ENCODE measurements around the gene CEP120.

Gene CEP120

GRCh38 chr5:123398058-123398733, 25.0 kb downstream of the CEP120 start:
- Histone ChIP-seq H3K4me3 (ENCODE audit: low read length) (peak overlapping the region; percentile 47), H3K36me3 (ENCODE audit: control insufficient read depth, low read length) (peaks cover 51% of the 10 kb centered on the region)
- no peak for TF ChIP-seq EZH2phosphoT487 (IDR thresholded peaks at IDR 0.05; ENCODE audit: borderline replicate concordance, low read length)
- no peak for TF ChIP-seq CTCF (IDR thresholded peaks at IDR 0.05; ENCODE audit: low read depth, low read length, poor library complexity, severe bottlenecking)

GRCh38 chr5:123397538-123397937, 25.7 kb downstream of the CEP120 start:
- H3K4me1 ChIP-seq (ENCODE audit: control insufficient read depth, low read length): peaks cover 26% of the 10 kb centered on the region
- no peaks in the 10 kb centered on the region for H3K79me2 ChIP-seq (ENCODE audit: control insufficient read depth, low read length)
- H3K27ac ChIP-seq (ENCODE audit: low read depth, low read length): peak overlapping the region; percentile 70
- no peak overlapping the region; the same call in 1 of the 2 replicates for H3K4me3 ChIP-seq (ENCODE audit: low read length)
- H3F3A ChIP-seq (ENCODE audit: control insufficient read depth, insufficient read depth): 0 out of 2 replicates have a peak, but pooled peaks cover 4% of the 10 kb centered on the region
- H3K27me3 ChIP-seq (ENCODE audit: control insufficient read depth, low read length): no peaks in the 10 kb centered on the region
- H3K9me2 ChIP-seq (replicated peaks; ENCODE audit: control insufficient read depth, low read length): no peaks in the 10 kb centered on the region
- H3K4me2 ChIP-seq (ENCODE audit: low read length): peak overlapping the region; percentile 67; the same call in 1 of the 2 replicates
- peaks cover 51% of the 10 kb centered on the region for H3K36me3 ChIP-seq (ENCODE audit: control insufficient read depth, low read length)
- H3K9me3 ChIP-seq (ENCODE audit: control insufficient read depth, insufficient read depth, low read length): no peaks in the 10 kb centered on the region
- no peaks in the 10 kb centered on the region for H4K20me1 ChIP-seq (ENCODE audit: control insufficient read depth, insufficient read depth, low read depth, low read length)
- TF ChIP-seq CTCF (IDR thresholded peaks at IDR 0.05; ENCODE audit: low read depth, low read length, poor library complexity, severe bottlenecking) (no peak), EZH2phosphoT487 (IDR thresholded peaks at IDR 0.05; ENCODE audit: borderline replicate concordance, low read length) (no peak)

More at GRCh38 chr5:123398058-123398733, 25.0 kb downstream of the CEP120 start:
- Histone ChIP-seq H3K27ac (ENCODE audit: low read depth, low read length) (peak overlapping the region; percentile 70), H3K79me2 (ENCODE audit: control insufficient read depth, low read length) (no peaks in the 10 kb centered on the region), H3K9me2 (replicated peaks; ENCODE audit: control insufficient read depth, low read length) (no peaks in the 10 kb centered on the region), H3K4me2 (ENCODE audit: low read length) (peak overlapping the region; percentile 67), H3K27me3 (ENCODE audit: control insufficient read depth, low read length) (no peaks in the 10 kb centered on the region), H3K4me1 (ENCODE audit: control insufficient read depth, low read length) (peaks cover 26% of the 10 kb centered on the region), H3F3A (ENCODE audit: control insufficient read depth, insufficient read depth) (0 out of 2 replicates have a peak, but pooled peaks cover 4% of the 10 kb centered on the region), H3K9me3 (ENCODE audit: control insufficient read depth, insufficient read depth, low read length) (no peaks in the 10 kb centered on the region), H4K20me1 (ENCODE audit: control insufficient read depth, insufficient read depth, low read depth, low read length) (no peaks in the 10 kb centered on the region)

- no peaks in the 10 kb centered on the region for H3K9me2 ChIP-seq (replicated peaks; ENCODE audit: control insufficient read depth, low read length)
- no peak overlapping the region for H3K4me3 ChIP-seq (ENCODE audit: low read length)
- no peaks in the 10 kb centered on the region for H3F3A ChIP-seq (ENCODE audit: control insufficient read depth, insufficient read depth)
- no peaks in the 10 kb centered on the region for H4K20me1 ChIP-seq (ENCODE audit: control insufficient read depth, insufficient read depth, low read depth, low read length)
- H3K4me2 ChIP-seq (ENCODE audit: low read length): no peak overlapping the region
- no peak overlapping the region for H3K27ac ChIP-seq (ENCODE audit: low read depth, low read length)
- no peaks in the 10 kb centered on the region for H3K79me2 ChIP-seq (ENCODE audit: control insufficient read depth, low read length)
- TF ChIP-seq EZH2phosphoT487 (IDR thresholded peaks at IDR 0.05; ENCODE audit: borderline replicate concordance, low read length) (no peak), CTCF (IDR thresholded peaks at IDR 0.05; ENCODE audit: low read depth, low read length, poor library complexity, severe bottlenecking) (no peak)
- H3K4me1 ChIP-seq (ENCODE audit: control insufficient read depth, low read length): no peaks in the 10 kb centered on the region
- no peaks in the 10 kb centered on the region for H3K9me3 ChIP-seq (ENCODE audit: control insufficient read depth, insufficient read depth, low read length)
- H3K36me3 ChIP-seq (ENCODE audit: control insufficient read depth, low read length): peaks cover 73% of the 10 kb centered on the region
- no peaks in the 10 kb centered on the region for H3K27me3 ChIP-seq (ENCODE audit: control insufficient read depth, low read length)
These were observed 32.2 kb downstream of the CEP120 start for GRCh38 chr5:123391009-123391408.

Data from DOHH2 (cell line).